Neuronal stem cell (in vitro differentiated cells): Measurements from ENCODE around the gene PITX2.
A peak's percentile ranks its signal among the peaks of the same experiment; 100 is the strongest.

Experiments
- DNase-seq: peaks from one replicate; pipeline ENCODE4 v3.0.0-alpha.2; 2013; ENCODE audit warnings: low spot score
- H2AFZ ChIP-seq: one replicate; pipeline ENCODE4 v1.6.1; 2013; ENCODE audit warnings: mild to moderate bottlenecking, low read length, inconsistent platforms
- H2AK5ac ChIP-seq: 2 replicates; pipeline ENCODE4 v1.6.1; 2013; ENCODE audit warnings: low read depth, mild to moderate bottlenecking, inconsistent platforms, low read length, moderate library complexity, mixed read lengths
- H2BK120ac ChIP-seq: 2 replicates; pipeline ENCODE4 v1.6.1; 2013; ENCODE audit warnings: low read depth, mild to moderate bottlenecking, inconsistent platforms, low read length, moderate library complexity, mixed read lengths
- H2BK12ac ChIP-seq: one replicate; pipeline ENCODE4 v1.6.1; 2013; ENCODE audit warnings: low read length, inconsistent platforms
- H2BK15ac ChIP-seq: 2 replicates; pipeline ENCODE4 v1.6.1; 2013; ENCODE audit warnings: mild to moderate bottlenecking, low read length, inconsistent platforms, mixed read lengths
- H2BK5ac ChIP-seq: one replicate; pipeline ENCODE4 v1.6.1; 2013; ENCODE audit warnings: inconsistent platforms, mild to moderate bottlenecking, low read length, moderate library complexity
- H3K14ac ChIP-seq: one replicate; pipeline ENCODE4 v1.6.1; 2013; ENCODE audit warnings: low read length, inconsistent platforms
- H3K18ac ChIP-seq: 2 replicates; pipeline ENCODE4 v1.6.1; 2013; ENCODE audit warnings: low read length, inconsistent platforms
- H3K23ac ChIP-seq: 2 replicates; pipeline ENCODE4 v1.6.1; 2013; ENCODE audit warnings: low read depth, mild to moderate bottlenecking, mixed read lengths, low read length, inconsistent platforms; ENCODE audit not compliant: poor library complexity
- H3K27ac ChIP-seq: replicated peaks from 3 replicates; pipeline ENCODE4 v1.5.1; 2013; ENCODE audit warnings: low read length, inconsistent platforms
- H3K27me3 ChIP-seq, 3 experiments: 2 replicates each; pipeline ENCODE4 v1.6.1; 2013; ENCODE audit warnings: low read length in 3 of 3, mild to moderate bottlenecking in 2 of 3, inconsistent platforms in 1 of 3, low read depth in 1 of 3, mixed read lengths in 1 of 3, moderate library complexity in 1 of 3; ENCODE audit not compliant: control insufficient read depth in 3 of 3, insufficient read depth in 3 of 3
- H3K36me3 ChIP-seq, 2 donors: replicated peaks in 1 of 2; 2 replicates each; pipeline ENCODE4 v1.6.1; 2013; ENCODE audit warnings: low read length in 2 of 2; ENCODE audit not compliant: control insufficient read depth in 2 of 2, insufficient read depth in 2 of 2
- H3K4ac ChIP-seq: 2 replicates; pipeline ENCODE4 v1.6.1; 2013; ENCODE audit warnings: inconsistent platforms, mild to moderate bottlenecking, low read length, moderate library complexity
- H3K4me1 ChIP-seq, 2 donors: 1 replicate in 1 of 2; 2 replicates in 1 of 2; pipeline ENCODE4 v1.6.1; 2013; ENCODE audit warnings: low read length in 2 of 2, low read depth in 1 of 2; ENCODE audit not compliant: control insufficient read depth in 2 of 2, insufficient read depth in 1 of 2
- H3K4me2 ChIP-seq: one replicate; pipeline ENCODE4 v1.6.1; 2013; ENCODE audit warnings: mild to moderate bottlenecking, low read length, inconsistent platforms; ENCODE audit not compliant: insufficient read depth, poor library complexity, severe bottlenecking
- H3K4me3 ChIP-seq, 2 donors: 2 replicates each; pipeline ENCODE4 v1.5.1; 2013; ENCODE audit warnings: low read length in 2 of 2, mild to moderate bottlenecking in 2 of 2, inconsistent platforms in 1 of 2, moderate library complexity in 1 of 2
- H3K79me1 ChIP-seq: one replicate; pipeline ENCODE4 v1.6.1; 2013; ENCODE audit warnings: low read depth, mild to moderate bottlenecking, inconsistent platforms, low read length, moderate library complexity
- H3K9ac ChIP-seq: one replicate; pipeline ENCODE4 v1.6.1; 2013; ENCODE audit warnings: mild to moderate bottlenecking, low read depth, low read length, inconsistent platforms; ENCODE audit not compliant: poor library complexity
- H3K9me3 ChIP-seq, 2 donors: replicated peaks in 1 of 2; 2 replicates each; pipeline versions ENCODE3 to v1.6.1; 2013; ENCODE audit warnings: low read length in 2 of 2, mild to moderate bottlenecking in 2 of 2, inconsistent platforms in 1 of 2, low read depth in 1 of 2, mixed read lengths in 1 of 2, moderate library complexity in 1 of 2; ENCODE audit not compliant: control insufficient read depth in 2 of 2, insufficient read depth in 1 of 2
- H4K8ac ChIP-seq: one replicate; pipeline ENCODE4 v1.6.1; 2013; ENCODE audit warnings: low read depth, mild to moderate bottlenecking, inconsistent platforms, low read length, moderate library complexity
- H4K91ac ChIP-seq: one replicate; pipeline ENCODE4 v1.6.1; 2013; ENCODE audit warnings: low read length, low read depth, mild to moderate bottlenecking, inconsistent platforms; ENCODE audit not compliant: poor library complexity
- WGBS, 2 donors: extraction: QIAGEN DNeasy Blood & Tissue Kit; methylation state at CpG; one replicate each; pipeline ENCODE4 v1.1.7; 2013; ENCODE audit warnings: missing lambda C conversion rate in 2 of 2, mixed read lengths in 1 of 2; ENCODE audit not compliant: insufficient read length in 2 of 2, insufficient replicate concordance in 1 of 2; ENCODE audit errors: extremely low coverage in 2 of 2; 5-methylcytosine and 5-hydroxymethylcytosine counted together

PITX2 gene

DNA sequence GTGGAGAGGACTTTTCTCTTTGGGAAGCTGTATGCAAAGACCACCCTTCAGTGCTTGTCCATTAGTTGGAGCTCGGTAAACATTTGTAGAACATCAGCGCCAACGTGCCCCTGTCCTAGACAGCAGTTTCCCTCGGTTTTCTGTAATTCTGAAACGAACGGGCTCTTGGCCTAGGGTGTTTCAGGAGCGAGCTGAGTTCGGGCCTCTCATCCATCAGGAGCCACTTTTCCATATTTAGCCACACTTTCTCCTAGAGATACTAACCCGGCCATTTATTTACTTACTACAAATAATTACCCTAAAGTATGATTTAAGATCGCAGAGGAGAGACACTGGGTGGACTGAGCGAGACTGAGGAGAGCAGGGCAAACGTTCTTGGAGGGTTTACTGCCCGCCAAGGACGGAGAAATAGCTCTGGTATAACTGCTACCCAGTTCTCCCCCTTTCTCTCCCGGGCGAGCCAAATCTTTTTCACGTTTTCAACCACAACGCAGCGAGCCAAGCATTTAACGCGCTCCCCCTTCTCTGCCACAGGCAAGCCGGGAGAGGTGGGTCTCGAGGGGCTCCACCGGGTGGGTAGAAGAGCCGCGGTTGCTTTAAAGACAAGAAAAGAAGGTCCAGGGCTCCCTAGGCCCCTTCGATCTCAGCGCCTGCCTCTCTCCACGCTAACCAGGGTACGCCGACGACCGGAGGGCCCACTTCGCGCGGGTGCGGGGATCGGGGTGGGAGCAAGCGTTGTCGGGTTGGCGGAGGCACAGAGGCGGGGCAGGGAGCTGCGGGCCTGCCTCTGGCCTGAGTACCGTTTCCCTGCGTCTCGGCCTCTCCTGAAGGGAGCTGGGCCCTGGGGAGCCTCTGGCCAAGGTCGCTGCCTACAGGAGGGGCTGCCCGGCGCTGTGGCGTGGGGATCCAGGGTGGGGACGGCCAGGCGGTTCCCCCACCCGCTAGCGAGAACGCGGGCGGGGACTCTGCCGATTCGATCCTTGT lies 10.8 kb upstream of the PITX2 start:
- Histone ChIP-seq H3K9ac (no peak overlapping the region), H3K4me2 (no peak overlapping the region), H4K91ac (no peak overlapping the region), H2AK5ac (no peak overlapping the region), H4K8ac (no peak overlapping the region), H3K36me3 (no peaks in the 10 kb centered on the region), H3K9me3 (peaks cover 0 to 3% of the 10 kb centered on the region in 2 donors), H3K27ac (no peak overlapping the region), H3K4me3 (no peak overlapping the region), H3K4ac (no peak overlapping the region), H3K23ac (peak overlapping the region; percentile 74), H3K79me1 (no peaks in the 10 kb centered on the region), H3K18ac (peak overlapping the region; percentile 77), H2BK120ac (no peak overlapping the region), H3K27me3 (peaks cover 50 to 98% (median 91%) of the 10 kb centered on the region in 3 experiments), H3K4me1 (peaks cover 0 to 15% of the 10 kb centered on the region in 2 donors), H2BK12ac (peak overlapping the region; percentile 65), H2BK5ac (no peak overlapping the region), H3K14ac (no peak overlapping the region), H2AFZ (peak overlapping the region; percentile 24), H2BK15ac (no peak overlapping the region)
- peak; percentile 29 for DNase-seq
- WGBS, 2 donors, result no CpG with 5 or more reads among the region's 59 CpGs

DNA sequence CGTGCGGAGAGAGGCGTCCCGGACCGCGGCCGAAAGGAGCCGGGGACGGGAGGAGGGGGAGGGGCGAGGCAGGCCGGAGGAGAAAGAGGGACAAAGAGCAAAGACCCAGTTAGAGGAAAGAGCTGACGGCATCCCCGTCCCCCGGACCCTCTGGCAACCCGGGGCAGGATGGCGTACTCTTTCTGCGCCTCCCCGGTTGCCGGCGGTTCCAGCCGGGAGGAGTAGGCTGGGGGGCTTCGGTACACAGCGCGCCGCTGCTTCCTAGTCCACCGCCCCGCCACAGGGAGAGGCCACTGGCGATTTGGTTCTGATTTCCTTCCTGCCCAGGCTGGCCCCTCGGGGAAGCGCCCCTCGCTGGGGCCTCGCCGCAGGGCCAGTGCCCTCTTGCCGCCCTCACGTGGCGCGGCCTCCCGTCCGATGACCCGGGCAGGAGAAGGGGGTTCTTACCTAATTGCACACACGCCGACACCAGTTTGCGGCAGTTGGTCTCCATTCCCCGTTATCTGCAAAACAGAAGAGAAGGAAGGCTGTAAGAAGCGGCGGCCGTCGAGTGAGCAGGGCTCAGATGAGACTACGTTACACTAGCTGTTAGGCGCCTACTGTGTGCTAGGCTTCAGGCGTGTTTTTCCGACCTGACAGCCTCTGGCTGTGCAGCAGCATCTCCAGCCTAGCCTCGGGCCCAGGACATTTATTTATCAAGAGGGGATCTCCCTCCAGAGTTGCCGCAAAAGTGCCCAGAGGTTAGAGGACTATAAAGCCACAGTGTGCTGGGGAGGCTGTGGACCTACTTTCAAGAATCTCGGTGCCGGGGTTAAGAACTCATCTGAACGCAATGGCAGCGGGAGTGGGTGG lies 9.9 kb upstream of the PITX2 start:
- peaks cover 48 to 98% (median 91%) of the 10 kb centered on the region in 3 experiments for H3K27me3 ChIP-seq
- H2BK15ac ChIP-seq, result no peak overlapping the region
- no peak overlapping the region for H3K27ac ChIP-seq
- H2BK12ac ChIP-seq, result no peak overlapping the region
- peak overlapping the region; percentile 49 for H2AK5ac ChIP-seq
- no CpG with 5 or more reads among the region's 58 CpGs for WGBS, 2 donors
- DNase-seq, result peak; percentile 36
- H3K79me1 ChIP-seq, result no peaks in the 10 kb centered on the region
- peak overlapping the region; percentile 37 for H3K9ac ChIP-seq
- peak overlapping the region in 1 of 2 donors; percentile 70 for H3K4me3 ChIP-seq
- H4K8ac ChIP-seq, result no peak overlapping the region
- peaks cover 0 to 14% of the 10 kb centered on the region in 2 donors for H3K4me1 ChIP-seq
- H4K91ac ChIP-seq, result no peak overlapping the region
- no peaks in the 10 kb centered on the region for H3K9me3 ChIP-seq
- peak overlapping the region; percentile 85 for H2AFZ ChIP-seq
- H3K18ac ChIP-seq, result peak overlapping the region; percentile 72
- H2BK5ac ChIP-seq, result no peak overlapping the region
- H3K4me2 ChIP-seq, result peak overlapping the region; percentile 94
- H3K36me3 ChIP-seq, result no peaks in the 10 kb centered on the region
- H2BK120ac ChIP-seq, result no peak overlapping the region
- no peak overlapping the region for H3K4ac ChIP-seq
- H3K23ac ChIP-seq, result peak overlapping the region; percentile 95
- no peak overlapping the region for H3K14ac ChIP-seq

DNA sequence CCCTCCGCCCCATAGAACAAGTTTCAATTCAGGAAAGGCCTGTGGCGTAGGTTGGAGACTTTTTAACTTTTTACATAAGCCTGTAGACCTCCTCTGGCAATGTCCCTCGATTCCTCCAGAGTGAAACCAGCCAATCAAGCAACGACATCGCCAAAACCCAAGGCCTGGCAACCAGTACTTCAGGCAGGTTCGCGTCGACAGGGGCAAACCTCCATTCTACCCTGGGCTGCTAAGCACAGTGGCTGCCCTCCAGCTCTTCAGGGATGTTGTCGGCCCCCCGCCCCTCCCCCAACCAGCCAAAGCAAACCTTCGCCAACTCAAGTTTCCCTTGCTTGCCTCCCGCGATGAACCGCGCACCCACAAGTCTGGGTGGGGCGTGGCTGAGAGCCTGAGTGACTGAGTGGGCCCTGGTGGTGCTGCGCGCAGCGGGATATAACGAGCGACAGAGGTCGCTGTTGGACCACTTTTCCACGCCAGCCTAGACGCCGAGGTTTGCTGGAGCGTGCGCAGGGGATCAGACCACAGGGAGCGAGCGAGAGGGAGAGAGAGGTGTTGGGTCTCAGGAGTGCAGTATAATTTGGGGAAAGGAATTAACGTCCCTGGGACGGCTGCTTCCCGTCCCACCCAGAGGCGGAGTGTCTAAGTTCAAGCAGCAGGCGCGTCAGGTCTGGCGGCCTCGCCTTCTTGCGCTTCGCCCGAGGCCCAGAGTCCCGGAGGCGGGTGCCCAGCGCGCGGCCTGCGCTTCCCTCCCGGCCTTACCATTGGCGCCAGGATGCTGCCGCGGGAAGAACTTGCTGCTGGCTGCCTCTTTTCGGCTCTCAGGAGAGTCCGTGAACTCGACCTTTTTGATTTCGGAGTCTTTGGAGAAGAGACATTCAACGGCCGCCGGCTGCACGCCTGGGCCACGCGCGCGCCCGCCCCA lies 9.0 kb upstream of the PITX2 start:
- peak; percentile 91 for DNase-seq
- H3K27ac ChIP-seq, result no peak overlapping the region
- peaks cover 0 to 10% of the 10 kb centered on the region in 2 donors for H3K4me1 ChIP-seq
- H3K14ac ChIP-seq, result no peak overlapping the region
- no peak overlapping the region for H2BK5ac ChIP-seq
- WGBS, 2 donors, result no CpG with 5 or more reads among the region's 63 CpGs
- peaks cover 46 to 98% (median 91%) of the 10 kb centered on the region in 3 experiments for H3K27me3 ChIP-seq
- H3K4me2 ChIP-seq, result peak overlapping the region; percentile 94
- no peak overlapping the region for H4K91ac ChIP-seq
- no peak overlapping the region for H2BK15ac ChIP-seq
- no peaks in the 10 kb centered on the region for H3K9me3 ChIP-seq
- H3K36me3 ChIP-seq, result no peaks in the 10 kb centered on the region
- no peak overlapping the region for H3K4ac ChIP-seq
- H2BK12ac ChIP-seq, result no peak overlapping the region
- H2AFZ ChIP-seq, result peak overlapping the region; percentile 85
- peak overlapping the region; percentile 72 for H3K18ac ChIP-seq
- no peak overlapping the region for H4K8ac ChIP-seq
- H3K23ac ChIP-seq, result peak overlapping the region; percentile 95
- H3K9ac ChIP-seq, result peak overlapping the region; percentile 37
- H2BK120ac ChIP-seq, result no peak overlapping the region
- H2AK5ac ChIP-seq, result no peak overlapping the region
- peak overlapping the region; percentile 4 to 70 for H3K4me3 ChIP-seq
- H3K79me1 ChIP-seq, result no peaks in the 10 kb centered on the region
